Measurements from ENCODE around the gene ADRA2A.

Gene ADRA2A

GRCh38 chr10:111083222-111084095, 6.6 kb downstream of the ADRA2A start:
- DNase-seq = no peak

GRCh38 chr10:111084366-111085255, 7.8 kb downstream of the ADRA2A start:
- DNase-seq = no peak

- no peak for DNase-seq
Measured at GRCh38 chr10:111085690-111086353, 9.0 kb downstream of the ADRA2A start.

GRCh38 chr10:111086574-111086973, 9.7 kb downstream of the ADRA2A start:
- DNase-seq = no peak

- no peak for DNase-seq
Measured at GRCh38 chr10:111087331-111087756, 10.5 kb downstream of the ADRA2A start.

GRCh38 chr10:111087968-111088505, 11.2 kb downstream of the ADRA2A start:
- DNase-seq = no peak

GRCh38 chr10:111089293-111089692, 12.5 kb downstream of the ADRA2A start:
- DNase-seq = no peak

- DNase-seq = no peak
Measured at GRCh38 chr10:111091833-111092232, 15.0 kb downstream of the ADRA2A start.

GRCh38 chr10:111093741-111094380, 17.0 kb downstream of the ADRA2A start:
- DNase-seq = no peak

- DNase-seq = no peak
Measured at GRCh38 chr10:111098679-111099437, 22.0 kb downstream of the ADRA2A start.

- DNase-seq = no peak
Measured at GRCh38 chr10:111100198-111100597, 23.4 kb downstream of the ADRA2A start.

GRCh38 chr10:111101796-111102195, 25.0 kb downstream of the ADRA2A start:
- DNase-seq = no peak

GRCh38 chr10:111102359-111102837, 25.6 kb downstream of the ADRA2A start:
- DNase-seq = no peak

GRCh38 chr10:111103196-111103840, 26.5 kb downstream of the ADRA2A start:
- DNase-seq = no peak

- no peak for DNase-seq
Measured at GRCh38 chr10:111104811-111105210, 28.0 kb downstream of the ADRA2A start.

GRCh38 chr10:111106081-111106480, 29.3 kb downstream of the ADRA2A start:
- DNase-seq = no peak

GRCh38 chr10:111107023-111107422, 30.2 kb downstream of the ADRA2A start:
- DNase-seq = no peak

GRCh38 chr10:111107846-111108245, 31.0 kb downstream of the ADRA2A start:
- DNase-seq = no peak

GRCh38 chr10:111108441-111108840, 31.6 kb downstream of the ADRA2A start:
- DNase-seq = no peak

GRCh38 chr10:111109501-111110242, 32.8 kb downstream of the ADRA2A start:
- no peak for DNase-seq

Data from stimulated activated CD4-positive, alpha-beta T cell treated with anti-CD3 and anti-CD28 coated beads, Interleukin-2, amount 100 ng/mL, for 48 hours (primary cell).